ENCODE data around the gene MICA. TPM values are rescaled to one million over a fixed set of nuclear protein-coding genes. Genes with fewer than 3 reads are reported as not detected.

MICA gene
- total and polyA plus RNA-seq, 9 of the 15 experiments (the other 6 are each of a cell fraction or from before 2014, with no cell fraction given): 11.8 to 24.6 (median 16.7) TPM

GRCh38 chr6:31403283-31404060, at the start of gene MICA (continued):
- TF ChIP-seq NCOA1 (IDR thresholded peaks at IDR 0.05; ENCODE audit: low read depth) (0 out of 2 replicates have a peak, but pooled peaks have one; percentile 27), FUS (optimal IDR thresholded peaks at IDR 0.05; ENCODE audit: low read depth, low read length) (no peak), ZNF830 (CRISPR knock-in tag; IDR thresholded peaks at IDR 0.05) (no peak), NELFE (IDR thresholded peaks at IDR 0.05; ENCODE audit: insufficient read depth, insufficient read length) (no peak), ZSCAN32 (CRISPR knock-in tag; IDR thresholded peaks at IDR 0.05) (no peak), PURB (CRISPR knock-in tag; IDR thresholded peaks at IDR 0.05; ENCODE audit: low read depth) (no peak), HCFC1 (IDR thresholded peaks at IDR 0.05; ENCODE audit: low read depth, low read length) (0 out of 2 replicates have a peak, but pooled peaks have one; percentile 31), PRDM10 (IDR thresholded peaks at IDR 0.05; ENCODE audit: partially characterized antibody) (peak; percentile 76), E2F5 (CRISPR knock-in tag; IDR thresholded peaks at IDR 0.05) (no peak), SP1 (CRISPR knock-in tag; IDR thresholded peaks at IDR 0.05) (peak; percentile 74), HMG20B (CRISPR knock-in tag; IDR thresholded peaks at IDR 0.05) (no peak), ZNF316 (IDR thresholded peaks at IDR 0.05) (no peak), STAT6 (CRISPR knock-in tag; IDR thresholded peaks at IDR 0.05) (no peak), MTA3 (IDR thresholded peaks at IDR 0.05; ENCODE audit: borderline replicate concordance) (peak; percentile 68; the same call in 1 of the 2 replicates), POLR2B (IDR thresholded peaks at IDR 0.05; ENCODE audit: low read depth, partially characterized antibody) (no peak), ZNF707 (CRISPR knock-in tag; conservative IDR thresholded peaks at IDR 0.05) (no peak), YY1 (IDR thresholded peaks at IDR 0.05; ENCODE audit: borderline replicate concordance in 1 of 3, control insufficient read depth in 1 of 3, extremely low read depth in 1 of 3, insufficient read depth in 3 of 3, insufficient read length in 1 of 3, insufficient replicate concordance in 2 of 3, low read depth in 1 of 3, low read length in 2 of 3) (peak in 1 of 3 experiments; percentile 11), SRSF3 (IDR thresholded peaks at IDR 0.05; ENCODE audit: insufficient read depth, low read length) (no peak)
